GM13977 (cell line): Measurements from ENCODE around the gene EPHB1.
"Not testable (repeated sequence)": the region's sequence is repeated elsewhere in the genome, so short reads cannot be mapped to it uniquely, and the experiment has no call there.

Source experiments
- DNase-seq: peaks from one replicate; pipeline ENCODE4 v3.0.0; 2012; ENCODE audit warnings: low spot score
- in situ Hi-C: fragments of 300-500 bp; cut with MboI; formaldehyde crosslinking; loops from one replicate; pipeline ENCODE4 v1.12.0; 2022; ENCODE audit warnings: low sequenced_read_pairs, low pct_unique_long_range_greater_than_20kb, mixed read lengths, inconsistent platforms; ENCODE audit not compliant: unreplicated experiment
- TF ChIP-seq, protein P1 (sequence below): IDR thresholded peaks from 2 replicates; pipeline ENCODE4 v1.5.1; 2012; ENCODE audit warnings: mild to moderate bottlenecking, control low read depth; ENCODE audit not compliant: insufficient read depth; ENCODE audit errors: extremely low read depth, missing control alignments

EPHB1 gene

DNA sequence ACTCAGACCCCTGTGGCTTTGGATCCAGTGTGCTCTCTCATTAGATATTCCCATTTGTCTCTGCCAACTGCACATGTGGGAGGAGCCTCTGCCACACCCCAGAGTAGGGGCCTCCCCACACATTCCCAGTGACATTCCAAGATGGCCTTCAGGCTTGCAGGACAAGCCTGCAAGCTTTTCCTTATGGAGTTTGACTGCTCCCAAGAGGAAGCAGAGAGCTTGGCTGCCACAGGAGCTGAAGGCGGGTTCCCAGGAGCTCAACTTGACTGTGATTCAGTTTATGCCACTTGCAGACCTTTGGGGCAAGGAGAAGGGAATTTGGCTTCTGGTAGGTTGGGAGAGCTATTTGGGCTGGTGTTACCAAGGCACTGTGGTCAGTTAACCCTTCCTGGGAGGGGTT is 22.5 kb upstream of the EPHB1 start:
- DNase-seq: no peak
- in situ Hi-C loops: no loop called here
- TF ChIP-seq, protein P1, sequence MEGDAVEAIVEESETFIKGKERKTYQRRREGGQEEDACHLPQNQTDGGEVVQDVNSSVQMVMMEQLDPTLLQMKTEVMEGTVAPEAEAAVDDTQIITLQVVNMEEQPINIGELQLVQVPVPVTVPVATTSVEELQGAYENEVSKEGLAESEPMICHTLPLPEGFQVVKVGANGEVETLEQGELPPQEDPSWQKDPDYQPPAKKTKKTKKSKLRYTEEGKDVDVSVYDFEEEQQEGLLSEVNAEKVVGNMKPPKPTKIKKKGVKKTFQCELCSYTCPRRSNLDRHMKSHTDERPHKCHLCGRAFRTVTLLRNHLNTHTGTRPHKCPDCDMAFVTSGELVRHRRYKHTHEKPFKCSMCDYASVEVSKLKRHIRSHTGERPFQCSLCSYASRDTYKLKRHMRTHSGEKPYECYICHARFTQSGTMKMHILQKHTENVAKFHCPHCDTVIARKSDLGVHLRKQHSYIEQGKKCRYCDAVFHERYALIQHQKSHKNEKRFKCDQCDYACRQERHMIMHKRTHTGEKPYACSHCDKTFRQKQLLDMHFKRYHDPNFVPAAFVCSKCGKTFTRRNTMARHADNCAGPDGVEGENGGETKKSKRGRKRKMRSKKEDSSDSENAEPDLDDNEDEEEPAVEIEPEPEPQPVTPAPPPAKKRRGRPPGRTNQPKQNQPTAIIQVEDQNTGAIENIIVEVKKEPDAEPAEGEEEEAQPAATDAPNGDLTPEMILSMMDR: no peak

DNA sequence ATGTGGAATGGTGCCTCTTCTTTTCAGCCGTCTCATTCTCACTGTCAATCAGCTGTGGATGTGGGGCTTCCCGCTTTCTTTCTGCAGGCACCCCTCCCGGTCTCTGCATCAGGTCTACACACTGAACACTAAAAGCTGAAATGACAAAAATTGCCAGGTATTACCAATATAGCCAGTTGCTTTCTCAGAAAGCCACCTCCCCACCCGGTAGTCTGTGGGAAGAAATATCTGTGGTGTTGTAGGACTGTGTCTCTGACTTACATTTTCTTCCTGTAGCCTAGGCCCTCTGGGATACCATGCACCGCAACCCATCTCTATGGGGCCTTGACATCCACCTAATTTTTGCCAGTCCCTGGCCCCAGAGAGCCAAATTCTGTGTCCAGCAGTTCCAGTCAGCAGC is 19.2 kb upstream of the EPHB1 start:
- TF ChIP-seq, protein P1: no peak
- in situ Hi-C loops: loop anchor here (25.0 kb wide), 1 partner anchor 736 kb away; no protein-coding TSS in a partner anchor

DNA sequence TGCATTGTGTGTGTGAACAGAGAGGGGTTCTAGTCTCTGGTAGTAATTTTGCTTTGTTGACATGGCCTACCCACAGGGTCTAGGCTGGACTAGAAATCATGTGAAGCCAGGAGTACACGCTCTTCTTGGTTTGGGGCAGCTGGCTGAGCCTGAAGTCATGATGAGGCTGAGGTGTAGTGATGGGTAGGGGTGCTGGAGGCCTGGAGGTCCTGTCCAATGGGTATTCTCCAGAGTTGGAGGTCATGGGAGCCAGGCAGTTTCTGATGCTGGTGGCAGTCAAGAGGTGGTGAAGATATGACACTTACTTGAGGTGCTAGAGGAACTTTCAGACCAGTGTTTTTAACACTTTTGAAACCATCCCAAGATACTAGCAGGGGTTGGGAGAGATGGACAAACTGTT is 18.5 kb upstream of the EPHB1 start:
- TF ChIP-seq, protein P1: no peak
- no peak for DNase-seq
- in situ Hi-C loops: loop anchor here (25.0 kb wide), 1 partner anchor 736 kb away; no protein-coding TSS in a partner anchor

More for the DNA sequence above, 19.2 kb upstream of the EPHB1 start:
- DNase-seq: no peak

DNA sequence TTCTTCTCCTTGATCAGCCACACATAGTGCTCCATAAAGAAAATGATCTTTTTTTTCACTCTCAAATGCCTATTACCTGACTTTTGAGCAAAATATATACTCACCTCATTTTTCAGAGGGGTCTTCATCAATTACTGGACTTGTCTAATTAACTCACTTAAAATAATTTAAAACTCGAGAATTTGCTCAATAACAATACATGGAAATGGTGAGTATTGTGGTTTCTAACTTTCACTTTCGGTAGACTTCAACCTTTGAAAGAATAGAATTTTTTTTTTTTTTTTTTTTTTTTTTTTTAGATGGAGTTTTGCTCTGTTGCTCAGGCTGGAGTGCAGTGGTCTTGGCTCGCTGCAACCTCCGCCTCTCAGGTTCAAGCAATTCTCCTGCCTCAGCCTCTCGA is 17.7 kb upstream of the EPHB1 start:
- TF ChIP-seq, protein P1: no peak
- DNase-seq: no peak
- in situ Hi-C loops: loop anchor here (25.0 kb wide), 1 partner anchor 735 kb away; no protein-coding TSS in a partner anchor

DNA sequence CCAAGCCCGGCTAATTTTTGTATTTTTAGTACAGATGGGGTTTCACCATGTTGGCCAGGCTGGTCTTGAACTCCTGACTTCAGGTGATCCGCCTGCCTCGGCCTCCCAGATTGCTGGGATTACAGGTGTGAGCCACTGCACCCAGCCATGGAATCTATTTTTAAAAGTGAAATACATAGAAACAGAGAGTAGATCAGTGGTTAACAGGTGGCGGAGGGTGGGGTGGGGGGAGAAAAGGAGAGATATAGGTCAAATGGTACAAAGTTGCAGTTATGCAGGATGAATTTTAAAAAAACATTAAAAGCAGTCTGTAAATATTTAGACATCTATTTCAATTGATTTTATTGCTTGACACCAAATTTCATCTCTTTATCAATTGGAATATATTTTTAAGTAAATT is 6.8 kb upstream of the EPHB1 start:
- in situ Hi-C loops: loop anchor here (25.0 kb wide), 1 partner anchor 724 kb away; no protein-coding TSS in a partner anchor

DNA sequence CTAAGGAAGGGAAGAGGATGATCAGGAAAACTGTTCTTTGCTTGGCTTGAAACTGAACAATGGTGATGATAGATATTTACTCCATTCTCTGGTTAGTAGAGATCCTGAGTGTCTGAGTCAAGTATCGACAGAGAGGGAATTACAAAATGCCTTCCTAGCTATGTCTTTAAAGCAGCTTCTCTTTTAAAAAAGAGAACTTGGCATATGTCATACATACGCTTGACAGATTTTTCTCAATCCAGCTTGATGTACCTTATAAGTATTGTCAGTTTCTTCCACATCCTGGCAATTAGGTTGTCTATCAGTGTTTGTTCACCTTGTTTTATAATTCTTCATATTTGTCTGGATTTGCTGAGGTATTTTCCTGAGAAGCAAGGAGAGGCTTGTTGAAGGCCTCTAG is 5.0 kb upstream of the EPHB1 start:
- TF ChIP-seq, protein P1: no peak
- in situ Hi-C loops: loop anchor here (25.0 kb wide), 1 partner anchor 722 kb away; no protein-coding TSS in a partner anchor

More for the DNA sequence above, 6.8 kb upstream of the EPHB1 start:
- DNase-seq: not testable (repeated sequence)

DNA sequence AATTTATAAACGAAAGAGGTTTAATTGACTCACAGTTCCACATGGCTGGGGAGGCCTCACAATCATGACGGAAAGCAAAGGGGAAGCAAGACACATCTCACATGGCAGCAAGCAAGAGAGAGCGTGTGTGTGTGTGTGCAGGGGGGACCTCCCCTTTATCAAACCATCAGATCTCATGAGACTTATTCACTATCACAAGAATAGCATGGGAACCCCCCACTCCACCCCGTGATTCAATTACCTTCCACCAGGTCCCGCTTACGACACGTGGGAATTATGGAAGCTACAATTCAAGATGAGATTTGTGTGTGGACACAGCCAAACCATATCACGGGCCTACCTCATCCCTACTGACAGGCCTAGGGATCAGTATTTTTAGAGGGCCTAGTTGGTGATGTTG is 3.1 kb upstream of the EPHB1 start:
- TF ChIP-seq, protein P1: no peak
- in situ Hi-C loops: loop anchor here (25.0 kb wide), 1 partner anchor 720 kb away; no protein-coding TSS in a partner anchor
- DNase-seq: no peak

More for the DNA sequence above, 5.0 kb upstream of the EPHB1 start:
- no peak for DNase-seq
